ENCODE data around the gene CNTN2.

CNTN2 gene

DNA sequence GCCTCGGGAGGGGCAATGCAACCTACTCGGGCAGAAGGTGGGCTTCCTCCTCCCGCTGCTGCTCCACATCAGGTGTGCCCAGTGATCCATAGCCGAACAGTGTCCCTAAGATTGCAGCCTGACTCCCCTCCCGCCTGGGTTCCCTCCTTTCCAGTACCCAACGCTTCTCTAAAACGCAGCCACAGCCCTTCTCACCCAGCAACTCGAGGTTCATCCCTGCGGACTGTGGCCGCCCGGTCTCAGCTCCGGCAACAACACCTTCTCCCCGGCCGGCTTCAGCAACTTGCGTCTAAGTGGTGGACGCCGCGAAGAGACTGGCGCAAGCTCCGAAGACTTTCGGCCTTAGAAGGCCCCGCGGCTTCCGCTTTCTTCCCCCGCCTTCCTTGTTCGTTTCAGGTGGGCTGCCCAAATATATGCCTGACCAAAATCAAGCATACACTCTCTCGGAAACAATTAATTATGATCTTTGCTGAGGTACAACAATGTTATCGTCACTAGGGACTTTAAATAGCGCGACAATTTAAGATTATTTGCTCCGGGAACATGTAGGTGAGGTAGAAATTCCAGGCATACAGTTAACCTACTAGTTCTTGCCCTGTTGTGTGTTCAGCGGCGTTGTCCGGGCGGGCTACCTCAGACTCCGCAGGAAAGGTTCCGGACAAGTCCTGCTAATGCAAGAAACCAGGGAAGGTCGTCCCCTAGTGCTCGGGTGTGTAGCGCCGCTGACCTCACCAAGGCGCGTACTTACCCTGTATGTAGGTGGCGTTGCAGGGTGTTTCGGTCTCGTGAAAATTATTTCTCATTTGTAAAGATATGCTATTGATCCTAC lies 78.9 kb downstream of the CNTN2 start, which contains the start of gene RBBP5:
RBBP5 (minus strand) TSS at position 319 of the 829 bp plus-strand sequence; CDS start at position 214, 105 bp downstream.
- DNase-seq = peak; percentile 99
- TF ChIP-seq GATA1 (IDR thresholded peaks at IDR 0.05; ENCODE audit: low read depth, low read length) (no peak), POLR2A (IDR thresholded peaks at IDR 0.05; ENCODE audit: low read length) (peak; percentile 93)

DNA sequence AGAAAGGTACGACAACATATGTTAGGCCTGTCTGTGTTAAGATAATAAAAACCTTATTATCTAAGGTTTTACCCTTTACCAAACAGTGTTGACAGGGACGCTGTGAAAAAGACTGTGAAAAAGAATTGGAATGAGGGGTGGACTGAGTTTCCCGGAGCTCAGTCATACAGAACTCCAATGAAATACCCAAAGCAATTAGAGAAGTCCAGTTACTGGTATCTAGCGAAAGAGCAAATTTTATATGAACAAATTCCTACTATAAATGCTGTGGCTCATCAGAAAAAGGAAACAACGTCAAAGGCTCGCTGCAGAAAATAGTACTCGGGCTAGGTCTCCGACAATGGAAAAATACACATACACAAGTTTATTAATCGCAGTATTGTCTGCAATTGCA lies 79.5 kb downstream of the CNTN2 start:
- no peak for DNase-seq
- TF ChIP-seq POLR2A (IDR thresholded peaks at IDR 0.05; ENCODE audit: low read length) (no peak), GATA1 (IDR thresholded peaks at IDR 0.05; ENCODE audit: low read depth, low read length) (no peak)

DNA sequence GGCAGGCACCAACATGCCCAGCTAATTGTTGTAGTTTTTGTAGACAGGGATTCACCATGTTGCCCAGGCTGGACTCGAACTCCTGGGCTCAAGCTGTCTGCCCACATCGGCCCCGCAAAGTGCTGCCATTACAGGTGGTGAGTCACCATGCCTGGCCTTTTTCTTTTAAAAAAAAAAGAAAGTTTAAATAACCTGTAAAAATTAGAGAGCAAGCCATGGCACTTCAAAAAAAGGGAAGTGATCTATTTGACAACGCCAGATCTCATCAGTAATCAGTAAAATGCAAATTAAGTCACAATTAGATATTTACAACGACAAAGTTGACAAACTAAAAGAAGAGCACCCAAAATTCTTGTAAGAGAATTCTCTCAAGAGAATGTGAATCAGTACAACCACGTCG lies 81.7 kb downstream of the CNTN2 start:
- no peak for TF ChIP-seq POLR2A (IDR thresholded peaks at IDR 0.05; ENCODE audit: low read length)
- no peak for TF ChIP-seq GATA1 (IDR thresholded peaks at IDR 0.05; ENCODE audit: low read depth, low read length)
- no peak for DNase-seq

DNA sequence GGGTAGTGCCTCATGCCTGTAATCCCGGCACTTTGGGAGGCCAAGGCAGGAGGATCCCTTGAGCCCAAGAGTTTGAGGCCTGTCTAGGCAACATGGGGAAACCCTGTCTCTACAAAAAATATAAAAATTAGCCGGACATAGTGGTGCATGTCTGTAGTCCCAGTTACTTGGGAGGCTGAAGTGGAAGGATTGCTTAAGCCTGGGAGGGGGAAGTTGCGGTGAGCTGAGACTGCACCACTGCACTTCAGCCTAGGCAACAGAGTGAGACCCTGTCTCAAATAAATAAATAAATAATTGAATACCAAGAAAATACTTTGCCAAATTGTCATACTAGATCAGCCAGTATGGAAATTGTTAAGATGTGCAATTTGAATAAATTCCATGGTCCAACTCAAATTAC lies 84.6 kb downstream of the CNTN2 start:
- no peak for DNase-seq
- TF ChIP-seq GATA1 (IDR thresholded peaks at IDR 0.05; ENCODE audit: low read depth, low read length) (no peak), POLR2A (IDR thresholded peaks at IDR 0.05; ENCODE audit: low read length) (no peak)

Measured in erythroblast (primary cell).